Measurements from ENCODE around the gene POSTN.

DNA sequence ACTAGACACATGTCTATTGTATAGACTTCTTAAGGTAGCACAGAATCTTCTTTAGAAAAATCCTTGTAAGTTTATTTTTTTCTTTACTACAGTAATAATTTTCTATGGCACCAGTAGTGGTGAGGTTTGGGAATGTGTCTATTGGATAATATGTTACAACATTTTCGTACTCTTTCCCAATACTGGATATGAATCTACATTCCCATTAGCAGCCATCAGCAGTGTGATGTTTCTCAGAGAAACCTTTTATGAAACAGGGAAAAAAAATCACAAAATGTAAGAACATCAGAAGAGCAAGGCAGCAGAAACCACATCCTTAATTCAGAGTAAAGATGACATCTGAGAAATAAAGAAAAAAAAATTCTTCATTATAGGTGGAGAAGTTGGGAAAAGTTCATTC is 83.3 kb downstream of the POSTN start:
- no peak for TF ChIP-seq CTCF (conservative IDR thresholded peaks at IDR 0.05; ENCODE audit: low read depth, low read length)
- TF ChIP-seq, protein P1, sequence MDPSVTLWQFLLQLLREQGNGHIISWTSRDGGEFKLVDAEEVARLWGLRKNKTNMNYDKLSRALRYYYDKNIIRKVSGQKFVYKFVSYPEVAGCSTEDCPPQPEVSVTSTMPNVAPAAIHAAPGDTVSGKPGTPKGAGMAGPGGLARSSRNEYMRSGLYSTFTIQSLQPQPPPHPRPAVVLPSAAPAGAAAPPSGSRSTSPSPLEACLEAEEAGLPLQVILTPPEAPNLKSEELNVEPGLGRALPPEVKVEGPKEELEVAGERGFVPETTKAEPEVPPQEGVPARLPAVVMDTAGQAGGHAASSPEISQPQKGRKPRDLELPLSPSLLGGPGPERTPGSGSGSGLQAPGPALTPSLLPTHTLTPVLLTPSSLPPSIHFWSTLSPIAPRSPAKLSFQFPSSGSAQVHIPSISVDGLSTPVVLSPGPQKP (IDR thresholded peaks at IDR 0.05; ENCODE audit: borderline replicate concordance, low read depth, low read length), result no peak
- no peak for TF ChIP-seq USF2 (IDR thresholded peaks at IDR 0.05; ENCODE audit: low read depth, low read length)
- TF ChIP-seq POLR2A (IDR thresholded peaks at IDR 0.05; ENCODE audit: low read depth, low read length), result no peak
- no peak for TF ChIP-seq RAD21 (IDR thresholded peaks at IDR 0.05; ENCODE audit: low read length)
- TF ChIP-seq SMC3 (IDR thresholded peaks at IDR 0.05; ENCODE audit: low read depth, low read length), result no peak
